ENCODE measurements around the gene NAA16.
A peak's percentile ranks its signal among the peaks of the same experiment; 100 is the strongest.
"Not testable (repeated sequence)": the region's sequence is repeated elsewhere in the genome, so short reads cannot be mapped to it uniquely, and the experiment has no call there.

The NAA16 gene

DNA sequence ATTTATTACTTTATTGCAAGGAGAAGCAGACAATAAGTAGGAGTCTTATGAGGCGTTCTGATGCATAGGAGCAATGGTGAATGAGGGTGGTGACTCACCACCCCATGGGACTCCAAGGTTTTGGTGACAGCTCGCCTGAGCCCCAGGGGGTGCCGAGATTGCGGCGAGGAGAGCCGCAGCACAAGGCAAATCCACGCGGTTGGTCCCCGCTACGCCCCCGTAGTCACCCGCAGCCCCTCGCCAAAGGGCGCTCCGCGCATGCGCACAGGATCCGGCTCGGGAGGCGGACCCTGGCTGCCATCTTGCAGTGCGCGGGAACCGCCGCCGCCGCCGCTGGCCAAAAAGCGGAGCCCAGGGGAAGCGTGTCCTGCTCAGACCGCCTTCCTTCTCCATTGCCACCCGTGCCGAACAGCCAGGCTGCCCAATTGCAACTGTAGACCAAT lies at the start of gene NAA16:
Gene NAA16 (plus strand): TSS at position 305 of the 443 bp plus-strand sequence. CDS start 262 bp downstream, outside the sequence.
- DNase-seq = peak; percentile 91 to 96 (median 94)

DNA sequence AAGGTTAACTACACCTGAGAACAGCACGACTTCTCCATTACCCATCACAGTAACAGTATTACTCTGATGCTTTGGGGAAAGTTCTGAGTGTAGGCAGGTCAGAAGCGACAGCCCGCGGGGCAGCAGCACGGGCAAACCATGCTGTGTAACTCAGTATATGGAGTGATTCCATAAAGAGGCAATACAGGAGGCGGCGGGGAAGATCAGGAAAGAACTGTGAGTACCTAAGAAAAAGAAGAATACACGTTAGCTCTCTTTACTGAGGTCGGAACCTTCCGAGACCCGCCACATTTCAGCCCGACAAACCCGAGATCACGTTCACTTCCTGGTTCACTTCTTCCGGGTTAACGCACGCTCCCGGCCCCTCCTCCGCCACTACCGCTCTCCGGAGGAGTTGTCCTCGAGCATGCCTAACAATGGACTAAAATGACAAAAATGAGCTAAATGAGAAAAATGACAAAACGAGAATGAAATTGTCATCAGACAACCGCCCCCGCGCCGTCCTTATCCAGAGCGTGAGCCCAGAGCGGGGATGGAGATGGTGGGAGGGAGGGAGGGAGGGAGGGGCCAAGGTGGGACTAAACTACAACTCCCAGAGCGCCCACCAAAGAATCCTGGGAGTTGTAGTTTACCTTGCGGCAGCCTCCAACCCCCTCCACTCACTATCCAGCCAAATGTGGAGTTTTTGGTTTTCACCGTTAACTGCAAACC lies 47.7 kb upstream of the NAA16 start, which contains the start of gene MTRF1:
Gene MTRF1 (minus strand): TSS at position 316 of the 711 bp plus-strand sequence. CDS start 2,669 bp downstream, outside the sequence.
- DNase-seq = peak; percentile 30 to 73 (median 46)

DNA sequence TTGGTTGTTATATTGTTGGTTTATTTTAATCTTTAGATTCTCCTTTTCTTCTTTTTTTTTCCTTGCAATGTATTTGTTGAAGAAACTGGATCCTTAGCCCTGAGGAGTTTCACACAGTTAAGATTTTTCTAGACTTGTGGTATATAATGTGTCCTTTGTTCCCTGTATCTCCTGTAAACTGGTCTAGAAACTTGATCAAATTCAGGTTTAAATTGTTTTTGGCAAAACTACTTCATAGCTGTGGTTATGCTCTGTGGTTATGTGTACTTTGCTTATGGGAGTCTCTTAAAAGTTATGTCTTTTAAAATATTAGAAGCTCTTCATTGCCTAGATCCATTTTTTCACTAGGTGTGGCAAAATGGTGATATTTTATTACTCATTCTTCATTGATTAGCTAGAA lies 44.0 kb upstream of the NAA16 start:
- DNase-seq = no peak

DNA sequence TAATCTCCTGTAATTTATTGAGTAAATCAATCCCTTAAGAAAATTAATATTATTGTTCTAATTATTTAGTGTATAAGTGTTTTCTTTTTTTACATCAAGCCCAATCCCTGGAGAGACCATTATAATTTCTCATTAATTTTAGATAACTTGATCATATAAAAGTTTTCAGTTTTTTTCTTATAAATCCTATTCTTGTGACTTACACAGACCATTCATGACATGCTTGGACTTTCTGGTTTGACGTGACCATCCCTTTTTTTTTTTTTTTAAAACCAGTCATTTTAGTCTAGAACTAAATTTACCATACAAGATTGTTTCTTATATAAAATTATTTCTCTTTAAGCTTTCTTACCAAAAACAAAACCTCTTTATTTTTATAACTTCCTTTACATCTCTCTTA lies 42.3 kb upstream of the NAA16 start:
- DNase-seq = no peak

DNA sequence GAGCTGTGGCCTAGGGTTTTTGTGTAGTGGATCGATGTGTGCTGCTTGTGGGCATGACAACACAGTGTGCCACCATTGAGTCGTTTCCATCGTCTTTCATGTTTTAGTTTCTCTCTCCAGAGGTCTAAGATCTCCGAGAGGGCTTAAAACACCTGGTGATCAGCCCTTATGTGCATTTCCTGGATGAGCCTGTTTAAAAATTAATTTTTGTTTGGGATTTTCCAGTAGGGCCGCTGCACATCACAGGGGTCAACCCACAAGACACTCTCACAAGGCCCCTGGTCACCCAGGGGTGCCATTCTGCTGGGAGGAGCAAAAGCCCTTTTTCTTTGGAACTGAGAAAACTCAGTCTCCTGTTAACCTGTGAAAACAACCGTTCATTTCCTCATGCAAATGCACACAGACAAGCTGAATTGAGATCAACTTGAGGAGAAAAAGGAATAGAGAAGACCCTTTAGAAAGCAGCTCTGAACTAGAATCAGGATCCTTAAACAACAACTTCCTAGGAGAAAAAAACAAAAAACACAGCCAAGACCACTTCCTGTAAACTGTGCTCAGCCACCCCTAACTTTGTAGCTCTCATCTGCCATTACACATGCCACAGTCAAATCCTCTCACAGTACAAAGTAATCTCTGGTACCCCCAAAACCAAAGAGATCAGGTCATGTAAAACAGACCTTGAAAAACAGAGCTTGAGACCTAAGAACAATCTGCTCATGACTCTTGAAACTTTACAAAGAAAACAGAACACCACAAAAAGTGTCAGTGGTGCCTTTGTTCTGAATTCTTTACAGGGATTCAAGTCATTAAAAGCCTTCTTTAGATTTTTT lies 39.4 kb upstream of the NAA16 start:
- no peak for DNase-seq

DNA sequence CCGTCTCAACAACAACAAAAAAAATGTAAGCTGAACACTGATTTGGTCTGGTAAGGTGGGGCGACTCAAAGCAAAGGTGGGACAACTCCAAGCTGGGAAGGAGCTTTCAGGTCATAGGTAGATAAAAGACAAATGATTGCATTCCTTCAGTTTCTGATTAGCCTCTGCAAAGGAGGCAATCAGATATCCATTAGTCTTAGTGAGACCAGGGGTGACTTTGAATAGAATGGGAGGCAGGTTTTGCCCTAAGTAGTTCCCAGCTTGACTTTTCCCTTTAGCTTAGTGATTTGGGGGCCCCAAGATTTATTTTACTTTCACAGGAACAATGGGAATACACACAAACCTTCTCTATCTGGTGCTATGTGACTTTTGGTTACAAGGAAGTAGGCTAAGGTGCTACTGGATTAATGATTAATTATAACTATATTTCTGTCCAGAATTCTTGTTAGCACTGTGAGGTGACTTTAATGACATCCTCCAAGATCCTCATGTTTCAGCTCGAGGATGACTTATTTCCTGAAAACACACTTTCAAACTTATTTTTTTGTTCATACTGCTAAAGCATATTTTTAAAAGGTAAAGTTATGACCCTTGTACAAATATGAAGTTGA lies 37.1 kb upstream of the NAA16 start:
- no peak for DNase-seq

DNA sequence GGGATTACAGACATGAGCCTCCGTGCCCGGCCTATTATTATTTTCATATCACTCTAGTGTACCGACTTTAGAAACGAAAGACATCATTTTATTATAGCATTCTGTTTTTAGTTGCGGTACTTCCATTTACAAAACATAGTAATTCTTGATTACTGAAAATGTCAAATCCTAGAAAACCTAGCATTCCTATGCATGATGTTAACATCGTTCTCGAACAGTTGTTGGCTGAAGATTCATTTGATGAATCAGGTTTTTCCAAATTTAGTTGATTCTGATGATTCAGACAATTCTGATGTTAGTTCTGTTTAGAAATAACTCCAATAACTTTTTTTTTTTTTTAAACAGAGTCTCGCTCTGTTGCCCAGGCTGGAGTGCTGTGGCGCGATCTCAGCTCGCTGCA lies 36.2 kb upstream of the NAA16 start:
- no peak for DNase-seq

DNA sequence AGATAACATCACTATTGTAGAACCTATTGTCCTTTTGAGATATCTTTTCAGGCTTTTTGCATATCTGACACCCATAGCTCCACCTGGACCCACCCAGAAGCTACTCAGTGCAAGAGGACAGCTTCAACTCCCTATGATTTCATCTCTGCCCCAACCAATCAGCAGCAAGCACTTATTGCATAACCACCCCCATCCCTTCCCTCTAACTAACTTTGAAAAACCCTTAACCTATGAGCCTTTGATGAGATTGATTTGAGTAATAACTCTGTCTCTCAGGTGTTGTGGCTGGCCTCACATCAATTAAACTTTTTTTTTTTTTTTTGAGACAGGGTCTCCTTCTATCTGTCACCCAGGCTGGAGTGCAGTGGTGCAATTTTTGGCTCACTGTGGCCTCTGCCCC lies 34.2 kb upstream of the NAA16 start:
- DNase-seq = no peak

DNA sequence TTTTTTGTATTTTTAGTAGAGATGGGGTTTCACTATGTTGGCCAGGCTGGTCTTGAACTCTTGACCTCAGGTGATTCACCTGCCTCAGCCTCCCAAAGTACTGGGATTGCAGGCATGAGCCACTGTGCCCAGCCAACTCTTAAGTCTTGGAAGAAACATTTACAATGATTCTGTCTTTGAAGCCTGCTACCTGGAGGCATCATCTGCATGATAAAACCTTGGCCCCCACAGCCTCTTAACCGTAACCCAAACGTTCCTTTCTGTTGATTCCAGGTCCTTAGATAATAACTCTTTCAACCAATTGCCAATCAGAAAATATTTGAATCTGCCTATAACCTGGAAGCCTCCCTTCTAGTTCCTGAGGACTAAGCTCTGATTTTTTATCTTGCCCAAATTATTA lies 31.9 kb upstream of the NAA16 start:
- not testable (repeated sequence) for DNase-seq

DNA sequence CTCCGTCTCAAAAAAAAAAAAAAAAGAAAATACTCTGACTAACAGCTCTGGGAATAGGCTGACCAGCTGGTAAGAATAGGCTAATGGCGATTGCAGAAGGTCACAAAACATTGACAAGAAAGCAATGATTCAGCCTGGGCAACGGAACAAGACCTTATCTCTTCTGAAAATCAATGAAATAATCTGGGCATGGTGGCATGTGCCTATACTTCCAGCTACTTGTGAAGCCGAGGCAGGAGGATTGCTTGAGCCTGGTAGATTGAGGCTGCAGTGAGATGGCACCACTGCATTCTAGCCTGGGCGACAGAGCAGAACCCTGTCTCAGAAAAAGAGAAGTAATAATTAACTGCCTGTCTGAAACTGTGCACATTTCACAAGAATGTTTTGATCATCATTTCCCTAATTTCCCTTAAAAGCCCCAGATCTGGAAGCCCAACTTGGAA lies 28.9 kb upstream of the NAA16 start:
- DNase-seq = no peak

DNA sequence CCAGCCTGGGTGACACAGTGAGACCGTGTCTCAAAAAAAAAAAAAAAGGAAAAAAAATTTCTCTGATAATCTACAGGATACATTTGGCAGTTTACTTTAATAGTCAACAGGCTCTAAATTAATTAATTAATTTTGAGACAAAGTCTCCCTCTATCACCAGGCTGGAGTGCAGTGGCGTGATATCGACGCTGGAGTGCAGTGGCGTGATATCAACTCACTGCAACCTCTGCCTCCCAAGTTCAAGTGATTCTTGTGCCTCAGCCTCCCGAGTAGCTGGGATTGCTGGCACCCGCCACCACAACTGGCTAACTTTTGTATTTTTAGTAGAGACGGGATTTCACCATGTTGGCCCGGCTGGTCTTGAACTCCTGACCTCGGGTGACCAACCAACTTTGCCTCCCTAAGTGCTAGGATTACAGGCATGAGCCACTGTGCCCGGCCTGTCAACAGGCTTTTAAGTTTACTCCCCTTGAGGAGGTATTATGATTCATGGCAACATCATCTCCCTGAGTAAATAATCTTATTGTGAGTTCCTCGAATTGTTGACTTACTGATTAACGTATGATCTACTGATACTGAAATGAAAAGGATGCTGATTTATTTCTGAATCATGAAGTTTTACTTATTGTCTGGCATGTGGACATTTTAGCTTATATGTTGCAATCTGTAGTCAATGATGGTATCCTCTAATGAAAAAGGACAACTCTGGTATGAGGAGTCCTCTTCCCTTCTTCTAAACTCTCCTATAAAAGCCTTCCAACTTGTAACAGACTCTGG lies 26.4 kb upstream of the NAA16 start:
- no peak for DNase-seq

DNA sequence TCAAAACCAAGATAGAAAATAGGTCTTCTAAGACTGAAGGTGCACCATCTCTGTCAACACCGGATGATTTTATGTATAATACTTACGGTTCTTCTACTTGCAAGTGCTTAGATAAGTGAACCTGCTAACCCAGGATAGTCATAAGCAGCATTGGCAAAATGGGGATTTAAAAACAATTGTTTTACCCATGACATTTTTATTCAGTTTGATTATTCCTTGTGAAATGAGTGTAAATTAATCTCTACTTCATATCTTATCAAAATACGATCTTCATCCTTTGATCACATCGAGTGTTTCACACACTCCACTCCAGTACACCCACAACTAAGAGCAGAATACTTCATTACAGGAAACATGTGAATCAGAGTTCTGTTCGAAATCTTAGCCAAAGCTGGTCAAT lies 24.7 kb upstream of the NAA16 start:
- DNase-seq = no peak

DNA sequence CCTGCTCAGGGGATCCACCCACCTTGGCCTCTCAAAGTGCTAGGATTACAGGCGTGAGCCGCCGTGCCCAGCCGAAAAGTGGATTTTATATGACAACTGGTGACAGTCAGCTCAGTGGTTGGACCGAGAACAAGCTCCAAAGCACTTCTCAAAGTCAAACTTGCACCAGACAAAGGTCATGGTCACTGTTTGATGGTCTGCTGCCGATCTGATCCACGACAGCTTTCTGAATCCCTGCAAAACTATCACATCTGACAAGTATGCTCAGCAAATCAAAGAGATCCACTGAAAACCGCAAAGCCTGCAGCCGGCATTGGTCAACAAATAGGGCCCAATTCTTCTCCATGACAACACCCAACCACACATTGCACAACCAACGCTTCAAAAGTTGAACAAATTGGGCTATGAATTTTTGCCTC lies 21.6 kb upstream of the NAA16 start:
- DNase-seq = no peak

DNA sequence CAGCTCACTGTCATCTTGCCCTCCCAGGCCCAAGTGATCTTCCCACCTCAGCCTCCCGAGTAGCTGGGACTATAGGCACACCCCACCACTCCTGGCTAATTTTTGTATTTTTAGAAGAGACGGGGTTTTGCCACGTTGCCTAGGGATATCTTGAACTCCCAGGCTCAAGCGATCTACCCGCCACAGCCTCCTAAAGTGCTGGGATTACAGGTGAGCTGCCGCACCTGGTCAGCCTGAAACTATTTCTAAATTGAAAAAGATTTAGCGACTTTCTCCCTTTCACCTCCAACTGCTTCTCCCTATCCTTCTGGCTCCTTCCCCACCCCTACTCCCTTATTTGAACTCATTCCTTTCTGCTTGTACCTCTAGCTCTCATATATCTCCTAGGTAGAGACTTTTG lies 19.8 kb upstream of the NAA16 start:
- no peak for DNase-seq

DNA sequence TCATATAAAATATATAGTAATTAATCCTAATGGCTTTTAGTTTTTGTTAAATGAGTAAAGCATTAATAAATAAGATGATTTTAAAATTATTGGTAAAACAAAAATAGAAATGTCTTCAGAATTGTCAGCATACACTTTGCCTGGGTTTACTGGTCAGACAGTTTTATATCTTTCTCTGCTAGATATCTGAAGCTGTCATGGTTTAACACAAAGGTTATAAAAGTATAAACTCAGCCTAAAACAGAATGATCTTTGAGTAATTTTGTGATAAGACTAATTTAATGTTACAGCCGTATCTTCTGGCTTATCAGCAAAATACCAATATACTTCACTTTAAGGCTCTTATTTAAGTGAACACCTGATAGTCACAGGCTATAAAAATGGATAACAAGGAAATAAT lies 17.8 kb upstream of the NAA16 start:
- no peak for DNase-seq

DNA sequence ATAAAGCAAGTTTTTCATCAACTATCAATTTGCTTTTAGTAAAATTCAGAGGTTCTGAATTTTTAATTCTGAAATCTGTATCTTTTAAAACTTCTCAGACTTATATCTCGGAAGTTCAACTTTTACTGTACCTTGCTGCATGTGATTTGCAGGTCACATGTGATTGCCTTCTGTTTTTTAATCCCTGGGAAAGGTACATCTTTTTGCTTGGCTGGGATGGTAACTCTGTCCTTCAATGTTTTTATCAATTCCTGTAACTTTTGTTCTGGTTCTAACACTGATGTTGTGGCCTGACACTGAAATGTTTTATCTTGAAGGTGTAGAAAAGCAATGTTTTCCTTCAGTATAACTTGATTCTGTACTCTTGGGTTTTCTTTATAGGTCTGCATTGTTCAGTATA lies 16.2 kb upstream of the NAA16 start:
- DNase-seq = no peak

DNA sequence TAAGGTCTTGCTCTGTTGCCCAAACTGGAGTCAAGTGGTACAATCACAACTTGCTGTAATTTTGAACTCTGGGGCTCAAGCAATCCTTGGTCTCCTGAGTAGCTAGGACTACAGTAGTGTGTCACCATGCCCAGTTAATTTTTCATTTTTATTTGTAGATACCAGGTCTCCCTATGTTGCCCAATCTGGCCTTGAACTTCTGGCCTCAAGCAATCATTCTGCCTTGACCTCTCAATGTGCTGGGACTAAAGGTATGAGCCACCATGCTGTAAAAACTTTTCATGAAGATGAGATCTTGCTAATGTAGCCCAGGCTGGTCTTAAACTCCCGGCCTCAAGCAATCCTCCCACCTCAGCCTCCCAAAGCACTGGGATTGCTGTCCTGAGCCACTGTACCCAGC lies 15.1 kb upstream of the NAA16 start:
- DNase-seq = no peak

DNA sequence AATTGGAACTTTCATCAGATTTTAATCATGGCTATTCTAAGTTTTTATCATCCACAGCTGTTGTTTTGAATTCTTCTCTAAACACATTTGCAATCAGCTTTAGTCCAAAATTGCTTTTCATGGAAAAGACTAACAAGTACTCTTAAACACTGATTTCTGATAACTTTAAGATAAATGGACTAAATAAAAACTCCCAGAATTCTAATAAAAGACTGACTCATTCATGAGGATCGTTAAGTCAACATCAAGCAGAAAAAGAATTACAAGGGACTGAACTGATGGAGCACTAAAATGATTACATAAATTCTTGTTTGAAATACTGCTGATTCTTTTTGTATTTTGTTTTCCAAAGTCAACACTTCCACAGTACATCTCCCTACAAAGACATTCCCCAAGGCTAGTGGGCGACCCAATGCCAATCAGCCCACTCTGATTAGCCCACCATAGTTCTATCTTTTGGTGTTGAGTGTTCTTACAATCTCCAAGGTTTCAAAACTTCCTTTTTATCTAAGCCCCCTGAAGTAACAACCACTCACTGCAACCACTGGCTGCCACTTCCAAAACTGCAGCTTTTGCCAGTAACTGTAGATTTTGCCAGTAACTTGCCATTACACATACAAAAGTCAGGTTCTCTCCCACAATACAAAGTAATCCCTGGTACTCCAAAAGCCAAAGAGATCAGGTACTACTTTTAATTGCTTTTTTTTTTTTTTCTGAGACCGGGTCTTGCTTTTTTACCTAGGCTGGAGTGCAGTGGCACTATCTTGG lies 14.0 kb upstream of the NAA16 start:
- DNase-seq = no peak

DNA sequence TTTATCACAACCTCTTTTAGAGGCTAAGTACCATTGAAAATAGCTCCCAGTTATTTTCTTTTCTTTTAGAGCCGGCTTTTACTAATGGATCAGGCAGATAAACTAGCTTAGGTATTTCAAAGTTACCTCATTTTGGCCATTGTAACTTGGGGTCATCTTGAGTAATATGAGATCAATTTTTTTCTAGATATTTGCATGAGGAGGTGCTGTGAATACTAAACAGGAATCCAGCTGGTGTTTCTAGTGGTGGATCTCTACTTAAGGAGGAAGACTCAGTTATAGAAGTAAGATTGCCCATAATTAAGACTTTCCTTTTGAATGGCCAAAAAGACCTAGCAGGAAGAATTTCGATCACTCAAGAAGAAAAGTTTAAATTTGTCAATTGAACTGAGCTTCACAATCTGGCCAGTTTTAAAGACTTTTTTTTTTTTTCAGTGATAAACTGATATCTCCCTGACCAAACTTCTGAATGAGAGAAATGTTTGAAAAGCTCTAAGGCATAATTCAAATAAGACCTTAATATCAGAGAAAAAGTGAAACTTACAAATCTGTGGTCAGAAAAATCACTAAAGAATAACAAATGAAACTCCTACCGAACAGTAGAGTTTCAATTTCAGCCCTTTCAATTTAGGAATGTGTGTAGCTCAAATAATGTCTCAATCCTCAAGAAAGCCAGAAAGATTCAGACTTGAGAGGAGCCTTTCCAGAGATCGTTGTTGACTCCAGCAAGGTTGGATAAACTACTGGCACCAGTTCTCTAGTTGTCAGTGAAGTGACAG lies 11.6 kb upstream of the NAA16 start:
- DNase-seq = no peak

DNA sequence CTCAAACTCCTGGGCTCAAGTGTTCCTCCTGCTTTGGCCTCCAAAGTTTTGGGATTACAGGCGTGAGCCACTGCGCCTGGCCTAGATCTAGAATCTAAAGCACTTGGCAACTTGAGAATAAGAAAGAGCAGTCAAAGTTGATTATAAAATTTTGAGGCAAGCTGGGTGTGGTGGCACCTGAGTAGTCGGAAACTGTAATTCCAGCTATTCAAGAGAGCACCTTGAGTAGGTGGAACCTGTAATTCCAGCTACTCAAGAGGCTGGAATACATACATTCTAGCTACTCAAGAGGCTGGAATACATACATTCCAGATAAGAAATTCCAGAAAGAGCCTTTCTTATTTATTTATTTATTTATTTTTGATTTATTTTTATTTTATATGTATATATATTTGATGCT lies 8.3 kb upstream of the NAA16 start:
- no peak for DNase-seq

DNA sequence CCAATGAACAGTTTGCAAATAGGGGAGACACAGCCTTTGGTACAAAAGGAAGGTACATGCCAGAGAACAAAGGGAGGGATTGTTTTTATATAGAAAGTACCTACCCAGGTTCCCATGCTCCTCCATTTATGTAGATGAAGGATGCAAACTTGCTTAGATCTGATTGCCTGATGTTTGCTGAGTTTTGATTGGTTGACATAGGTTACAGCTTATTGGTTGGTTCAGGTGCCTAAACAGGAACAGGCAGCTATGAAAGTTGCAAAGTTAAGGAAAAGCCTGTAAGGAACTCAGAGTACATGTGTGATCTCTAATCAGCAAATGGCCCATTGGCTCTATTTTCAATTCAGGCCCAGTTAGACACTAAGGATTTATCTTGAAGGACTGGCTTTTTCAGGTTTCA lies 6.5 kb upstream of the NAA16 start:
- DNase-seq = no peak

Data from activated naive CD4-positive, alpha-beta T cell (primary cell).